Uterus (tissue), 2 donors: ENCODE measurements around the gene TCTN3.

Experiments used
- POLR2A ChIP-seq, 2 donors: fragments of 450-650 bp; IDR thresholded peaks; one replicate each; pipeline ENCODE4 v1.6.1; 2016; ENCODE audit warnings: antibody characterized with exemption in 2 of 2, mild to moderate bottlenecking in 1 of 2, moderate library complexity in 1 of 2
- TF ChIP-seq, protein P1 (sequence below), 4 experiments: fragments of 200-600 bp in 2 of 4; fragments of 450-650 bp in 2 of 4; sonication (generic) in 2 of 4; IDR thresholded peaks; one replicate each; pipeline ENCODE4 v1.5.1; 2016 to 2019; ENCODE audit warnings: antibody characterized with exemption in 4 of 4, mild to moderate bottlenecking in 2 of 4, moderate library complexity in 1 of 4

DNA sequence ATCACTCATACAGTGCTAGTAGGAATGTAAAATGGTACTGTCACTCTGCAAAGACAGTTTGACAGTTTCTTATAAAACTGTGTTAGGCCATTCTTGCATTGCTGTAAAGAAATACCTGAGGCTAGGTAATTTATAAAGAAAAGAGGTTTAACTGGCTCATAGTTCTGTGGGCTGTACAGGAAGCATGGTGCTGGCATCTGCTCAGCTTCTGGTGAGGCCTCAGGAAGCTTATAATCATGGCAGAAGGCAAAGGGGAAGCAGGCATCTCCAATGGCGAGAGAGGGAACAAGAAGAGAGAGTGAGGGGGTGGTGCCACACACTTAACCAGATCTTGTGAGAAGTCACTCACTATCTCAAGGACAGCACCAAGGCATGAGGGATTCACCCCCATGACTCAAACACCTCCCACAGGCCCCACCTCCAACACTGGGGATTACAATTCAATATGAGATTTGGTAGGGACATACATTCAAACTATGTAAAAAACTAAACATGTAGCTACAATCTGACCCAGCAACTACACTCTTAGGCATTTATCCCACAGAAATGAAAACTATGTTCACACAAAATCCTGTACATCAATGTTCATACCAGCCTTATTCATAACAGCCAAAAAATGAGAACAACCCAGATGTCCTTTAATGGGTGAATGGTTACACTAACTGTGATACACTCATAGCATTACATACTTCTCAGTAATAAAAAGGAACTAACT, 42.2 kb downstream of the TCTN3 start:
- TF ChIP-seq, protein P1, sequence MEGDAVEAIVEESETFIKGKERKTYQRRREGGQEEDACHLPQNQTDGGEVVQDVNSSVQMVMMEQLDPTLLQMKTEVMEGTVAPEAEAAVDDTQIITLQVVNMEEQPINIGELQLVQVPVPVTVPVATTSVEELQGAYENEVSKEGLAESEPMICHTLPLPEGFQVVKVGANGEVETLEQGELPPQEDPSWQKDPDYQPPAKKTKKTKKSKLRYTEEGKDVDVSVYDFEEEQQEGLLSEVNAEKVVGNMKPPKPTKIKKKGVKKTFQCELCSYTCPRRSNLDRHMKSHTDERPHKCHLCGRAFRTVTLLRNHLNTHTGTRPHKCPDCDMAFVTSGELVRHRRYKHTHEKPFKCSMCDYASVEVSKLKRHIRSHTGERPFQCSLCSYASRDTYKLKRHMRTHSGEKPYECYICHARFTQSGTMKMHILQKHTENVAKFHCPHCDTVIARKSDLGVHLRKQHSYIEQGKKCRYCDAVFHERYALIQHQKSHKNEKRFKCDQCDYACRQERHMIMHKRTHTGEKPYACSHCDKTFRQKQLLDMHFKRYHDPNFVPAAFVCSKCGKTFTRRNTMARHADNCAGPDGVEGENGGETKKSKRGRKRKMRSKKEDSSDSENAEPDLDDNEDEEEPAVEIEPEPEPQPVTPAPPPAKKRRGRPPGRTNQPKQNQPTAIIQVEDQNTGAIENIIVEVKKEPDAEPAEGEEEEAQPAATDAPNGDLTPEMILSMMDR (IDR thresholded peaks at IDR 0.05): no peak
- no peak for TF ChIP-seq POLR2A (IDR thresholded peaks at IDR 0.05)
